ENCODE data around the gene ALDH1B1.

The ALDH1B1 gene

GRCh38 chr9:38414040-38414723 lies 21.7 kb downstream of the ALDH1B1 start:
- no peaks in the 10 kb centered on the region for H3K27me3 ChIP-seq
- no peak for DNase-seq
- H3K4me3 ChIP-seq (ENCODE audit: low read depth, low read length): no peak overlapping the region
- H3K9me3 ChIP-seq: no peaks in the 10 kb centered on the region
- no peaks in the 10 kb centered on the region for H3K4me1 ChIP-seq
- no peak for TF ChIP-seq CTCF (IDR thresholded peaks at IDR 0.05; ENCODE audit: low read depth, low read length)
- H3K36me3 ChIP-seq: peaks cover 48% of the 10 kb centered on the region

GRCh38 chr9:38415856-38416255 lies 23.4 kb downstream of the ALDH1B1 start:
- H3K4me3 ChIP-seq (ENCODE audit: low read depth, low read length): no peak overlapping the region
- no peak for TF ChIP-seq CTCF (IDR thresholded peaks at IDR 0.05; ENCODE audit: low read depth, low read length)
- peaks cover 8% of the 10 kb centered on the region for H3K4me1 ChIP-seq
- no peak for DNase-seq
- H3K9me3 ChIP-seq: no peaks in the 10 kb centered on the region
- H3K36me3 ChIP-seq: peaks cover 46% of the 10 kb centered on the region
- H3K27me3 ChIP-seq: no peaks in the 10 kb centered on the region

GRCh38 chr9:38416461-38416860 lies 24.0 kb downstream of the ALDH1B1 start:
- peaks cover 8% of the 10 kb centered on the region for H3K4me1 ChIP-seq
- no peak overlapping the region for H3K4me3 ChIP-seq (ENCODE audit: low read depth, low read length)
- no peaks in the 10 kb centered on the region for H3K27me3 ChIP-seq
- no peak for DNase-seq
- no peak for TF ChIP-seq CTCF (IDR thresholded peaks at IDR 0.05; ENCODE audit: low read depth, low read length)
- H3K36me3 ChIP-seq: peaks cover 39% of the 10 kb centered on the region
- H3K9me3 ChIP-seq: no peaks in the 10 kb centered on the region

- peaks cover 34% of the 10 kb centered on the region for H3K36me3 ChIP-seq
- peak; percentile 71 for DNase-seq
- no peak overlapping the region for H3K4me3 ChIP-seq (ENCODE audit: low read depth, low read length)
- peak; percentile 82 for TF ChIP-seq CTCF (IDR thresholded peaks at IDR 0.05; ENCODE audit: low read depth, low read length)
- H3K4me1 ChIP-seq: peaks cover 8% of the 10 kb centered on the region
- H3K27me3 ChIP-seq: no peaks in the 10 kb centered on the region
- no peaks in the 10 kb centered on the region for H3K9me3 ChIP-seq
Observed at GRCh38 chr9:38417003-38417945, 24.8 kb downstream of the ALDH1B1 start.

GRCh38 chr9:38418366-38418765 lies 25.9 kb downstream of the ALDH1B1 start:
- no peak for TF ChIP-seq CTCF (IDR thresholded peaks at IDR 0.05; ENCODE audit: low read depth, low read length)
- no peak for DNase-seq
- H3K27me3 ChIP-seq: no peaks in the 10 kb centered on the region

GRCh38 chr9:38419181-38419580 lies 26.7 kb downstream of the ALDH1B1 start:
- no peak overlapping the region for H3K4me3 ChIP-seq (ENCODE audit: low read depth, low read length)
- H3K9me3 ChIP-seq: no peaks in the 10 kb centered on the region
- peaks cover 8% of the 10 kb centered on the region for H3K4me1 ChIP-seq
- DNase-seq: no peak
- H3K36me3 ChIP-seq: peaks cover 19% of the 10 kb centered on the region
- no peaks in the 10 kb centered on the region for H3K27me3 ChIP-seq
- no peak for TF ChIP-seq CTCF (IDR thresholded peaks at IDR 0.05; ENCODE audit: low read depth, low read length)

More at GRCh38 chr9:38418366-38418765, 25.9 kb downstream of the ALDH1B1 start:
- peaks cover 23% of the 10 kb centered on the region for H3K36me3 ChIP-seq
- peaks cover 8% of the 10 kb centered on the region for H3K4me1 ChIP-seq
- no peaks in the 10 kb centered on the region for H3K9me3 ChIP-seq
- no peak overlapping the region for H3K4me3 ChIP-seq (ENCODE audit: low read depth, low read length)

All from BE2C (cell line).